22Rv1 (cell line): ENCODE results near the gene ALDH16A1.

Experiments
- ZFX ChIP-seq: fragments of 450-650 bp; IDR thresholded peaks from 2 replicates; pipeline ENCODE4 v1.6.1; 2017; ENCODE audit warnings: antibody characterized with exemption, borderline replicate concordance
- TF ChIP-seq, protein P1 (sequence below): fragments of 450-650 bp; IDR thresholded peaks from 2 replicates; pipeline ENCODE4 v1.5.1; 2017; ENCODE audit warnings: mild to moderate bottlenecking

DNA sequence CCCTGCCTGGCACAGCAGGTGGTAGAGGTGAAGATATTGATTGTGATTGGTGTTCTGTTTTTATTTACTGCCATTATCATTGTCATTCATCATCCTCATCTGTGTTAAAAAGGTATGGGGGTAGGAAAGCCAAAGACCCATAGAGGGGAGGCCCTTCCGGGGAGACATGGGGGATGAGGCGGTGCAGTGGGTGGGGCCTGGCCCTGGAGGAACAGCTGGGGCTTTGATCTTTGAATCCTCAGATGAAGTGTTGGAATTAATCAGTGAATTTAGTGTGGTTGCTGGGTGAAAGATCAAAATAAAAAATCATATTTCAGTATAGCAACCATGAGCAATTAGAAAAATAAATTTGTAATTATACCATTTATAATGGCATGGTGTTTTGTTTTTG lies 37.2 kb upstream of the ALDH16A1 start:
- TF ChIP-seq, protein P1, sequence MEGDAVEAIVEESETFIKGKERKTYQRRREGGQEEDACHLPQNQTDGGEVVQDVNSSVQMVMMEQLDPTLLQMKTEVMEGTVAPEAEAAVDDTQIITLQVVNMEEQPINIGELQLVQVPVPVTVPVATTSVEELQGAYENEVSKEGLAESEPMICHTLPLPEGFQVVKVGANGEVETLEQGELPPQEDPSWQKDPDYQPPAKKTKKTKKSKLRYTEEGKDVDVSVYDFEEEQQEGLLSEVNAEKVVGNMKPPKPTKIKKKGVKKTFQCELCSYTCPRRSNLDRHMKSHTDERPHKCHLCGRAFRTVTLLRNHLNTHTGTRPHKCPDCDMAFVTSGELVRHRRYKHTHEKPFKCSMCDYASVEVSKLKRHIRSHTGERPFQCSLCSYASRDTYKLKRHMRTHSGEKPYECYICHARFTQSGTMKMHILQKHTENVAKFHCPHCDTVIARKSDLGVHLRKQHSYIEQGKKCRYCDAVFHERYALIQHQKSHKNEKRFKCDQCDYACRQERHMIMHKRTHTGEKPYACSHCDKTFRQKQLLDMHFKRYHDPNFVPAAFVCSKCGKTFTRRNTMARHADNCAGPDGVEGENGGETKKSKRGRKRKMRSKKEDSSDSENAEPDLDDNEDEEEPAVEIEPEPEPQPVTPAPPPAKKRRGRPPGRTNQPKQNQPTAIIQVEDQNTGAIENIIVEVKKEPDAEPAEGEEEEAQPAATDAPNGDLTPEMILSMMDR: no peak
- TF ChIP-seq ZFX: no peak
